Natural killer cell treated with Interleukin-12 subunit alpha and Interleukin-12 subunit beta and Interleukin-15 and Interleukin-18, amount 100 ng/mL, for 72 hours (primary cell): ENCODE measurements around the gene FLNC. TPM values are rescaled to one million over a fixed set of nuclear protein-coding genes. Genes with fewer than 3 reads are reported as not detected.
A peak's percentile ranks its signal among the peaks of the same experiment; 100 is the strongest.

Experiments used
- ATAC-seq, 2 donors: fragments of 150-1000 bp; cut with Tn5 transposase in 1 of 2; sonication (Bioruptor Pico), chemical (Tn5 transposase) in 1 of 2; 2 replicates each; pipeline ENCODE4 v1.10.0; 2021
- DNase-seq: peaks from one replicate; pipeline ENCODE4 v3.0.0; 2022; ENCODE audit warnings: low spot score
- H3K27ac Mint-ChIP-seq, 2 donors: 1 replicate in 1 of 2; 2 replicates in 1 of 2; pipeline ENCODE4 v1.8.0; 2022; ENCODE audit warnings: mixed read lengths in 2 of 2, mild to moderate bottlenecking in 1 of 2, moderate library complexity in 1 of 2
- H3K27me3 Mint-ChIP-seq, 2 donors: 1 replicate in 1 of 2; 2 replicates in 1 of 2; pipeline ENCODE4 v1.8.0; 2022; ENCODE audit warnings: mixed read lengths in 2 of 2
- H3K36me3 Mint-ChIP-seq: one replicate; pipeline ENCODE4 v1.8.0; 2022; ENCODE audit warnings: mixed read lengths
- H3K4me1 Mint-ChIP-seq, 2 donors: 1 replicate in 1 of 2; 2 replicates in 1 of 2; pipeline ENCODE4 v1.8.0; 2022; ENCODE audit warnings: low read depth in 2 of 2, mixed read lengths in 2 of 2, mild to moderate bottlenecking in 1 of 2
- H3K4me3 Mint-ChIP-seq: one replicate; pipeline ENCODE4 v1.8.0; 2022; ENCODE audit warnings: mixed read lengths
- H3K9me3 Mint-ChIP-seq: 2 replicates; pipeline ENCODE4 v1.8.0; 2022; ENCODE audit warnings: mixed read lengths
- total RNA-seq, 2 donors: library from RNA; stranded (reverse); gene quantifications; one replicate each; pipeline ENCODE4 v1.2.3, GENCODE V29; 2022

Gene FLNC
- total RNA-seq, 2 donors from 2014 or later: not detected

DNA sequence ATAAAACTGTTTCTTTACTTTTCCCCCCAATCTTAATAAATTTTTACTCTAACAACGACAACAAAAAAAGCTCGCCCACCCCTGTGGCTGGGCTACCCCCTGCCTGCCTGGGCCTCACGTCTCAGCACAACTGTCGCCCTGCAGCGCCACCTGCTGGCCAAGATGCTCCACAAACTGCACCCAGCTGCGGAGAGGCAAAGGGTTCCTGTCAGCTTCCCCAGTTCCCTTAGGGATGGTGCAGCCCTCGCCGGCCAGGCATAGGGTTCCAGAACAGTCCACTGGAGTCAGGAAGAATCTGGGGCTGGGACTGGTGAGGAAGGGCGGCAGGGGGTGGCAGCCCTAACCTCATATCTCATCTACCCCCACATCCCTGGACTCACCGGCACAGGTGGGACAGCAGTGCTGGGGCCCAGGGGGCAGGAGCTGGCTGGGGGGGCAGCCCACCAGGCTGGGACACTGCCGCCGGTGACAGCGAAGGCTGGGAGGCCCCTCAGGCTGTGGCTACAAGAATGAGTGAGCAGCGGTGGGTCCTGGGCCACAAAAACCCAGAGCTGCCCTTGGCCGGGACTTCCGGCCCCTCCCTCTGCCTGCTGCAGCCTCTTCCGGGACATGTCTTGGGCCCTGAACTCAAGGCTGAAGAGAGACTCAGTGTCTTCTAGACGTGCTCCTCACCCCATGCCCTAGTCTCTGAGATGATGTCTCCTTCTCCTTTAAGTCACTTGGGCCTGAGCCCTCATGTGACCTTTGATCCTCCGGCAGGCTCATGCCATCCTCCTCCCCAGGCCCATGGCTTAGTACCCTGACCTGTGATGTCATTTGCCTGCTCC lies 53.6 kb downstream of the FLNC start:
- H3K36me3 Mint-ChIP-seq: no peaks in the 10 kb centered on the region

GRCh38 chr7:128884561-128885369 lies 54.6 kb downstream of the FLNC start:
- Mint-ChIP-seq H3K36me3 (no peaks in the 10 kb centered on the region), H3K27ac (no peak overlapping the region), H3K9me3 (no peaks in the 10 kb centered on the region), H3K4me3 (no peak overlapping the region), H3K4me1 (no peaks in the 10 kb centered on the region), H3K27me3 (peaks cover 6% of the 10 kb centered on the region in 2 donors)
- no peak for ATAC-seq
- DNase-seq: peak; percentile 56

More for the DNA sequence above, 53.6 kb downstream of the FLNC start:
- peak; percentile 85 for DNase-seq
- peak overlapping the region in 1 of 2 donors; percentile 32 for H3K27ac Mint-ChIP-seq
- H3K4me3 Mint-ChIP-seq: peak overlapping the region; percentile 13
- peaks cover 0 to 3% of the 10 kb centered on the region in 2 donors for H3K27me3 Mint-ChIP-seq
- peak; percentile 74 to 75 for ATAC-seq
- no peaks in the 10 kb centered on the region for H3K9me3 Mint-ChIP-seq
- no peaks in the 10 kb centered on the region for H3K4me1 Mint-ChIP-seq

- no peaks in the 10 kb centered on the region for H3K9me3 Mint-ChIP-seq
- H3K36me3 Mint-ChIP-seq: no peaks in the 10 kb centered on the region
- H3K27ac Mint-ChIP-seq: no peak overlapping the region
- DNase-seq (peak; percentile 50), ATAC-seq (no peak)
- H3K4me1 Mint-ChIP-seq: no peaks in the 10 kb centered on the region
- H3K4me3 Mint-ChIP-seq: no peak overlapping the region
- H3K27me3 Mint-ChIP-seq: peaks cover 6 to 11% of the 10 kb centered on the region in 2 donors
Observed at GRCh38 chr7:128885370-128886187, 55.4 kb downstream of the FLNC start.

GRCh38 chr7:128886391-128887168 lies 56.4 kb downstream of the FLNC start:
- H3K36me3 Mint-ChIP-seq: no peaks in the 10 kb centered on the region
- ATAC-seq (no peak), DNase-seq (peak; percentile 42)
- H3K9me3 Mint-ChIP-seq: no peaks in the 10 kb centered on the region
- H3K27me3 Mint-ChIP-seq: peaks cover 6 to 11% of the 10 kb centered on the region in 2 donors
- H3K4me3 Mint-ChIP-seq: no peak overlapping the region
- H3K4me1 Mint-ChIP-seq: no peaks in the 10 kb centered on the region
- no peak overlapping the region for H3K27ac Mint-ChIP-seq

GRCh38 chr7:128887169-128888038 lies 57.2 kb downstream of the FLNC start:
- Mint-ChIP-seq H3K27me3 (peaks cover 6 to 11% of the 10 kb centered on the region in 2 donors), H3K9me3 (no peaks in the 10 kb centered on the region), H3K4me1 (no peaks in the 10 kb centered on the region), H3K36me3 (no peaks in the 10 kb centered on the region), H3K4me3 (no peak overlapping the region), H3K27ac (no peak overlapping the region)
- peak; percentile 23 for DNase-seq
- ATAC-seq: no peak

DNA sequence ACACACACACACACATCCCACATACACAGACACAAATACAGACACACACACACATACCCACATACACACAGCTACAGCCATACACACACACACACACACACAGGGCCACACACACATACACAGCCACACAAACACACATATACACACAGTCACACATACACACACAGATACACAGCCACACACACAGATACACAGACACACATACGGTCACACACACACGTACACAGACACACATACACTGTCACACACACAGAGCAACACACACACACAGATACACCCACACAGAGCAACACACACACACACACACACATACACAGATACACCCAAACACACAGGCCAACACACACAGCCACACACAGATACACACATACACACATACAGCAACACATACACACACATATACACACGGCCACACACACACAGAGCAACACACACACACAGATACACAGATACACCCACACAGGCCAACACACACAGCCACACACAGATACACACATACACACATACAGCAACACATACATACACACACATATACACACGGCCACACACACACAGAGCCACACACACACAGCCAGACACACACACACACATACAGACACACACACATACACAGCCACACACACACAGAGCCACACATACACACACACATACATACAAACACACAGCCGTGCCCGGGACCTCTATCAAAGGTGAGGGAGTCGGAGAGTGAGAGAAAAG lies 58.0 kb downstream of the FLNC start:
- ATAC-seq (no peak), DNase-seq (no peak)
- no peak overlapping the region for H3K4me3 Mint-ChIP-seq
- H3K9me3 Mint-ChIP-seq: no peaks in the 10 kb centered on the region
- H3K27ac Mint-ChIP-seq: no peak overlapping the region
- no peaks in the 10 kb centered on the region for H3K36me3 Mint-ChIP-seq
- H3K4me1 Mint-ChIP-seq: no peaks in the 10 kb centered on the region
- H3K27me3 Mint-ChIP-seq: peaks cover 6 to 11% of the 10 kb centered on the region in 2 donors

- no peaks in the 10 kb centered on the region for H3K4me1 Mint-ChIP-seq
- no peaks in the 10 kb centered on the region for H3K36me3 Mint-ChIP-seq
- no peak overlapping the region for H3K4me3 Mint-ChIP-seq
- DNase-seq (peak; percentile 60), ATAC-seq (no peak)
- no peaks in the 10 kb centered on the region for H3K9me3 Mint-ChIP-seq
- H3K27me3 Mint-ChIP-seq: peaks cover 6 to 11% of the 10 kb centered on the region in 2 donors
- no peak overlapping the region for H3K27ac Mint-ChIP-seq
Observed at GRCh38 chr7:128888756-128889095, 58.5 kb downstream of the FLNC start.

DNA sequence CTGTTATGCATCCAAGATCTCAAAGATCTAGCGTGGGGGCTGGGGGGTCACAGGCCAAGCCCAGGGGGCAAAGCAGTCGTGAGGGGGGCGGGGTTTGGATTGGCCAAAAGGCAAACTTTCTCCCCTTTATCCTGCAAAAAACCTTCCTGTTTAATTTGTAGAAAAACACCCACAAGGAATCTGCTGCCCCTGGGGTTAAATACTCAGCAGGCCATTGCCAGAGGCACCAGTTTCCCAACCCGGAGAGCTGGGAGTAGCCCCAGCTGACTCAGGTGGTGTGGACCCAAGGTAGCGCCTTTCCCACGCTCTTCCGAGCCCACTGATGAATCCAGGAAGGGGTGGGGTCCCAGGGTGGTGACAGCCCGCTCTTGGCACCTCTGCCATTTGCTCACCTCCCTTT lies 58.9 kb downstream of the FLNC start:
- Mint-ChIP-seq H3K36me3 (no peaks in the 10 kb centered on the region), H3K27me3 (peaks cover 6 to 11% of the 10 kb centered on the region in 2 donors), H3K9me3 (no peaks in the 10 kb centered on the region), H3K4me1 (no peaks in the 10 kb centered on the region), H3K27ac (no peak overlapping the region), H3K4me3 (no peak overlapping the region)
- DNase-seq (peak; percentile 15), ATAC-seq (no peak)

DNA sequence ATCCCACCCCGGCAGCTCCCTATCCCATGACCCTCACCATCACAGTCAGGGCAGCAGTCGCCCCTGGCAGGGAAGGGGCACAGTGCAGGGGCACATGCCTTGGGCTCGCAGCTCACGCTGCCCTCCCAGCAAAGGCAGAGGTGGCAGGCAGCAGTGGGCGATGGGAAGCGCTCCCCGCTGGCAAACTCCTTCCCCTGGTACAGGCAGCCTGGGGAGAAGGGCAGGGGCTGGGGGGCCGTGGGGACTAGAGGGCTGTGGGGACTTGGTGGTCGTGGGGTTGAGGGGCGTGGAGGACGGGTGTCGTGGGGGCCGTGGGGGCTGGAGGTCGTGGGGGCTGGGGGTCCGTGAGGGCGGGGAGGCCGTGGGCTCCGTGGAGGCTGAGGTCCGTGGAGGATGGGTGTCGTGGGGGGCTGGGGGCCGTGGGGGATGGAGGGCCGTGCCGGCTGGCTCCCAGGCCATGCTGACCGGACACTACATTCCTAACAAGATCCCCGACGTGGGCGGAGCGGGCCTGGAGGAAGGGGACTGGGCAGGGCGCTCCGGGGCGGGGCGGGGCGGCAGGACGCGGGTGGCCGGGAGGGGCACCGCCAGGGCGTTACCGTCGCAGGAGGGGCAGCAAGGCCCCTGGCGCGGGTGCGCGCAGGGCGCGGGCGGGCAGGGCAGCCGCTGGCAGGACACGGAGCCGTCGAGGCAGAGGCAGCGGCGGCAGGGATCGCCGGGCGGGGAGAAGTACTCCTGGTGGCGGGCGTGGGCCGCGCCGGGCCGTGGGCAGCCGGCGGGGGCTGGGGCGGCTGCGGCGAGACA lies 60.3 kb downstream of the FLNC start:
- Mint-ChIP-seq H3K9me3 (no peaks in the 10 kb centered on the region), H3K36me3 (no peaks in the 10 kb centered on the region), H3K4me3 (no peak overlapping the region), H3K4me1 (no peaks in the 10 kb centered on the region), H3K27me3 (peaks cover 6 to 11% of the 10 kb centered on the region in 2 donors), H3K27ac (no peak overlapping the region)
- DNase-seq (no peak), ATAC-seq (peak in 1 of 2 donors; percentile 1)

GRCh38 chr7:128891110-128891941 lies 61.1 kb downstream of the FLNC start:
- Mint-ChIP-seq H3K27ac (no peak overlapping the region), H3K4me1 (no peaks in the 10 kb centered on the region), H3K27me3 (peaks cover 3 to 11% of the 10 kb centered on the region in 2 donors), H3K36me3 (no peaks in the 10 kb centered on the region), H3K9me3 (no peaks in the 10 kb centered on the region), H3K4me3 (no peak overlapping the region)
- ATAC-seq (peak in 1 of 2 donors; percentile 3), DNase-seq (no peak)

DNA sequence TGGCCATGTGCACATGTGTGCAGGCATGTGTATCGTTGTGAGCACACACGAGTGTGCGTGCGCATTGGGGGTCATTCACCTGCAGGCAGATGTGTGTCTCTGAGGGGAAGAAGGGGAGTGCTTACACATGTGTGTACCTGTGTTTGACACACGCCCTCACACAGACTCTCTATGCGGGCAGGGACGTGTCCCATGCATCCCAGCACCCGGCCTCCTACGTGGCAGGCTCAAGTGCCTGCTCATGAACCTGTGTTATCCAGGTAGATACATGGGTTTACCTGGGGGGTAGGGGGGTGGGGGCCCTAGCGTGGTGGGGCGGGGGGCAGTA lies 61.7 kb downstream of the FLNC start:
- Mint-ChIP-seq H3K36me3 (no peaks in the 10 kb centered on the region), H3K27ac (no peak overlapping the region), H3K27me3 (peaks cover 3 to 11% of the 10 kb centered on the region in 2 donors), H3K9me3 (no peaks in the 10 kb centered on the region), H3K4me1 (no peaks in the 10 kb centered on the region), H3K4me3 (no peak overlapping the region)
- ATAC-seq: no peak
- peak; percentile 41 for DNase-seq
